Measurements from ENCODE around the gene PRKAR1B. TPM values are rescaled to one million over a fixed set of nuclear protein-coding genes. Genes with fewer than 3 reads are reported as not detected.

Gene PRKAR1B
- total and polyA plus RNA-seq, 4 donors = 53.1 to 238 (median 162) TPM

DNA sequence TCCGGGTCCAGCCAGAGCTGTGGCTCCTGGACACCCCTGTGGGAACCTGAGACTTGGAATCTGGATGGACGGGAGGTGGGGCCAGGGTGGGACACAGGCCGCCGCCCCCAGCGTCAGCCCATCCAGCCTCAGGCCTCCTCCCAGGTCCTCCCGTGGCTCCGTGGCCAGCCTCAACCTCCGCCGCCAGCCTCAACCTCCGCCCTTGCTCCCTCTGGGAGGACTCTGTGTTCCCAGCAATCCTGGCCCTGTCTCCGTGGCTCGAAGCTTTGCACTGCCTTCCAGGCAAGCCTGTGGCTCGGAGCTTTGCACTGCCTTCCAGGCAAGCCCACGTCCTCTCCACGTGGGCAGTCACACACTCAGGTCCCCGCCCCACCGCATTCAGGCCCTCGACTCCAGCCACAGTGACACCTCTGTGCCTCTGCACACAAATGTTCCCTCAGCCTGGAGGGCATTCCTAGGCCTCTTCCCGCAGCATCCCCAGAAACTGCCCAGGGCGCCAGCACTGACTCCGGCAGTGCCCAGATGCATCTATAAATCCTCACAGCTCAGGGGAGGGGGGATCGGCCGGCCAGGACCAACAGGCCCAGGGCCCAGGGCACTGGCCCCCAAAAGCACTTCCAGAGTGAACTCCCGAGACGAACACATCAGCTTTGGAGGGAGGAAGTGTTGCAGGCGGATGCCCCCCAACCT lies 162.8 kb downstream of the PRKAR1B start:
- no peaks in the 10 kb centered on the region for H3K27me3 ChIP-seq (ENCODE audit: control insufficient read depth, insufficient read depth, low read length)
- H3K4me1 ChIP-seq (ENCODE audit: control insufficient read depth, insufficient read depth, low read length) = peaks cover 28% of the 10 kb centered on the region
- peak in 2 of 6 donors; percentile 23 to 65 for DNase-seq (ENCODE audit: low read depth in 4 of 6, low spot score in 6 of 6)
- no peak overlapping the region for H3K4me3 ChIP-seq (ENCODE audit: low read depth, low read length)
- H3K27ac ChIP-seq (ENCODE audit: low read depth, low read length) = peak overlapping the region; percentile 25
- WGBS (ENCODE audit: insufficient coverage) = 67% methylated on average over 23 of the region's 26 CpGs
- peaks cover 51% of the 10 kb centered on the region for H3K36me3 ChIP-seq (ENCODE audit: control insufficient read depth, insufficient read depth, low read length)
- H3K9me3 ChIP-seq (ENCODE audit: control insufficient read depth, insufficient read depth, low read length) = no peaks in the 10 kb centered on the region

DNA sequence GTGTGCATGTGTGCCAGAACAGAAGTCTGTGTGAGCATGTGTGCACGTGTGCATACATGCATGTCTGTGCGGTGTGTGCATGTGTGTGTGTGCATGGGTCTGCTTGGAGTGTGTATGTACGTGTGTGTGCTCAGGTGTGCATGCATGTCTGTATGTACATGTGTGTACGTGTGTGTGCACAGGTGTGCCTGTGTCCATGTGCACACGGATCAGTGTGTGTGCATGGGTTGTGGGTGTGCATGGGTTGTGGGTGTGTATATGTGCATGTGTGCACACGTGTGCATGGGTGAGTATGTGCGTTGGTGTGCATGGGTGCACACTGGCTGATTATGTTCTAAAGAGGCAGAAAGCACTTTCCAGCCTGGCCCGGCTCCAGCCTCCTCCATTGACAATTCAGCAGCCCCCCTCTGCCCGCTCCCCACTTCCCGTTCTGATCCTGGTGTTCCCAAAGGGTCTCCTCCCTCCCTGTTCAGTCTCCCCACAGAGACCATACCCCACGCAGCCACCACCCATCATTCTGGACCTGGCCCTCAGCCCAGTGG lies 163.4 kb downstream of the PRKAR1B start:
- WGBS (ENCODE audit: insufficient coverage) = 82% methylated on average over 10 of the region's 11 CpGs
- Histone ChIP-seq H3K27me3 (ENCODE audit: control insufficient read depth, insufficient read depth, low read length) (no peaks in the 10 kb centered on the region), H3K4me3 (ENCODE audit: low read depth, low read length) (no peak overlapping the region), H3K4me1 (ENCODE audit: control insufficient read depth, insufficient read depth, low read length) (peaks cover 28% of the 10 kb centered on the region), H3K27ac (ENCODE audit: low read depth, low read length) (peak overlapping the region; percentile 25), H3K36me3 (ENCODE audit: control insufficient read depth, insufficient read depth, low read length) (peaks cover 51% of the 10 kb centered on the region), H3K9me3 (ENCODE audit: control insufficient read depth, insufficient read depth, low read length) (no peaks in the 10 kb centered on the region)
- DNase-seq (ENCODE audit: low read depth in 4 of 6, low spot score in 6 of 6) = no peak

DNA sequence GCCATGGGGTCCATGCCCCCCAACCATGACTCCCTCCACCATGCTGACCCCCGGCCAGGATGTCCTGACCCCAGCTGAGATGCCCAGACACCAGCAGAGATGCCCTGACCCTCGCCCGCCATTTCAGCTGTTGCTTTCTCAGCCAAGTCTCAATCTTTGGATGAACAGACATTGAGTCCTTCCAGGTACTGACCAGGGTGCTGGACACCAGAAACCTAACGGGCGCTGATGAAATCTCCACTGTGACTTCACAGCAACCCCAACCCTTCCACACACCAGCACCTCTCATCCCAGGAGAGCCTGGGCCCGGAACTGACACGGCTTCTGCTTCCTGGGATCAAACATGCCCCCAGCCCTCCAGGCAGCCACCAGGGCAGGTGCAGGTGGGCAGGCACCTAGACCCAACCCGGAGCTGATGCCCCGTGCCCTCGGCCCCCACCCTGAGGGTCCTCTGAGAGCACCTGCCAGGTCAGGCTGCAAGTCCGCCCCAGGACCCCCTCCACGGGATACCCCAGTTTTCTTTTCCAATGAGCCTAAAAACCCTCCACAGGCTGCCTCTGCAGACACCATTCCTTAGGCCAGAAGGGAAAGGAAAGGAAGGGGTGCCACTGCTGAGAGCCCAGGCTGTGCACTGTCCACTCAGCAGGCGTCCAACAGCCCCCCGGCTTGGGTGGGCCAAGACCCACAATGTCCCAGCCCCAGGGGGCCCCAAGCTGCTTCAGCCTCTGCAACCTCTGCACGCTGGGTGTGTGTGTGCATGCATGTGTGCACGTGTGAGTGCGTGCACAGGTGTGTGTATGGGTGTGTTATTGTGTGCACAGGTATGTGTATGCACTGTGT lies 164.1 kb downstream of the PRKAR1B start:
- 96% methylated on average over 15 of the region's 17 CpGs for WGBS (ENCODE audit: insufficient coverage)
- peaks cover 28% of the 10 kb centered on the region for H3K4me1 ChIP-seq (ENCODE audit: control insufficient read depth, insufficient read depth, low read length)
- H3K4me3 ChIP-seq (ENCODE audit: low read depth, low read length) = no peak overlapping the region
- H3K27ac ChIP-seq (ENCODE audit: low read depth, low read length) = no peak overlapping the region
- no peaks in the 10 kb centered on the region for H3K9me3 ChIP-seq (ENCODE audit: control insufficient read depth, insufficient read depth, low read length)
- H3K36me3 ChIP-seq (ENCODE audit: control insufficient read depth, insufficient read depth, low read length) = peaks cover 46% of the 10 kb centered on the region
- no peaks in the 10 kb centered on the region for H3K27me3 ChIP-seq (ENCODE audit: control insufficient read depth, insufficient read depth, low read length)
- DNase-seq (ENCODE audit: low read depth in 4 of 6, low spot score in 6 of 6) = no peak

DNA sequence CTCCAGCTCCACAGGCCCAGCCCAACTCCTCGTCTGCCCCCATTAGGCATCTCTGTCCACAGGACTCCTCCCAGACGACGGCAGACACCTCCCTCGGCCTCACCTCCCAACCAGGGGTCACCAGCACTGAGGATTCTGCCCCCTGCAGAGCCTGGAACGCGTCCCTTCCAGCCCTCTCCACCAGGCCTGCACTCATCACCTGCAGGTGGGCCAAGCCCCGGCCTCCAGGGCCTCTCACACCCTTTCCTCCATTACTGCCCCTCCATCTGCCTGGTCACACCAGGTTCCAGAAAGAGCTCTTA lies 164.8 kb downstream of the PRKAR1B start:
- no peak overlapping the region for H3K27ac ChIP-seq (ENCODE audit: low read depth, low read length)
- H3K27me3 ChIP-seq (ENCODE audit: control insufficient read depth, insufficient read depth, low read length) = no peaks in the 10 kb centered on the region
- no peaks in the 10 kb centered on the region for H3K9me3 ChIP-seq (ENCODE audit: control insufficient read depth, insufficient read depth, low read length)
- H3K36me3 ChIP-seq (ENCODE audit: control insufficient read depth, insufficient read depth, low read length) = peaks cover 51% of the 10 kb centered on the region
- H3K4me3 ChIP-seq (ENCODE audit: low read depth, low read length) = no peak overlapping the region
- 74% methylated on average over 7 of the region's 7 CpGs for WGBS (ENCODE audit: insufficient coverage)
- DNase-seq (ENCODE audit: low read depth in 4 of 6, low spot score in 6 of 6) = no peak
- H3K4me1 ChIP-seq (ENCODE audit: control insufficient read depth, insufficient read depth, low read length) = peaks cover 28% of the 10 kb centered on the region

DNA sequence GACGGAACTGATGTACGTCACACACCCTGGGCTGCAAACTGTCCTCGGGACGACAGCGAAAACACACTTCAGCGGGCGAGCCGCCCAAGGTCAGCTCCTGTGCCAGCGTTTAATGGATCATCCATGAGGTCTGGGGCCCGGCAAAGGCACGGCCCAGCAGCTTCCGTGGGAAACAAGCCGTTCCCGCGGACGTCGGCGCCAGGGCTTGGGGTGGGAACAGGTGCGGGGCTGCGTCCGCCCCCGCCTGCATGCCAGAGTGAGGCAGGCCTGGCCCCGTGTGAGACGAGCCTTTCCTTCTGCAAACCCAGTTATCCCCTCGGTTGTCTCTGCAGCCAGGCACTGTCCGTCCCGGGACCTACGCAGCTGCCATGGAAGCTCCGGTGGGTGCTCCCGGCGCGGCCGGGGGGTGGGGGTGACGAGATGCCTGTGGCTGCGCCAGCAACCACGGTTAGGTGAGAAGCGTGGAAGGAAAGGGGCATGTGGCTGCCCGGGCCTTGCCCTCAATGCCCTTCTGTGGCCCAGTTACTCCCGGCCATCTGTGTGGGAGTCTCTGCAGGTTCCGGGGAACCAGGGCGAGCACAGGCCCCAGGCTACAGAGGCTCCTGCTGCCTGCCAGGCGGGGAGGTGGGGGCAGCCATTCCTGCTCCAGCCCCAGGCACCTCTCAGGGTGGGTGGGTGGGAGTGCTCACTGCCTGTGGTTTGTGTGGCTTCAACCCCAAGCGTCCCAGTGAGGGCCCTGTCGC lies 165.3 kb downstream of the PRKAR1B start:
- Histone ChIP-seq H3K4me3 (ENCODE audit: low read depth, low read length) (no peak overlapping the region), H3K36me3 (ENCODE audit: control insufficient read depth, insufficient read depth, low read length) (peaks cover 56% of the 10 kb centered on the region), H3K9me3 (ENCODE audit: control insufficient read depth, insufficient read depth, low read length) (no peaks in the 10 kb centered on the region), H3K4me1 (ENCODE audit: control insufficient read depth, insufficient read depth, low read length) (peaks cover 28% of the 10 kb centered on the region), H3K27ac (ENCODE audit: low read depth, low read length) (no peak overlapping the region), H3K27me3 (ENCODE audit: control insufficient read depth, insufficient read depth, low read length) (no peaks in the 10 kb centered on the region)
- 76% methylated on average over 43 of the region's 44 CpGs for WGBS (ENCODE audit: insufficient coverage)
- DNase-seq (ENCODE audit: low read depth in 4 of 6, low spot score in 6 of 6) = peak in 1 of 6 donors; percentile 30

DNA sequence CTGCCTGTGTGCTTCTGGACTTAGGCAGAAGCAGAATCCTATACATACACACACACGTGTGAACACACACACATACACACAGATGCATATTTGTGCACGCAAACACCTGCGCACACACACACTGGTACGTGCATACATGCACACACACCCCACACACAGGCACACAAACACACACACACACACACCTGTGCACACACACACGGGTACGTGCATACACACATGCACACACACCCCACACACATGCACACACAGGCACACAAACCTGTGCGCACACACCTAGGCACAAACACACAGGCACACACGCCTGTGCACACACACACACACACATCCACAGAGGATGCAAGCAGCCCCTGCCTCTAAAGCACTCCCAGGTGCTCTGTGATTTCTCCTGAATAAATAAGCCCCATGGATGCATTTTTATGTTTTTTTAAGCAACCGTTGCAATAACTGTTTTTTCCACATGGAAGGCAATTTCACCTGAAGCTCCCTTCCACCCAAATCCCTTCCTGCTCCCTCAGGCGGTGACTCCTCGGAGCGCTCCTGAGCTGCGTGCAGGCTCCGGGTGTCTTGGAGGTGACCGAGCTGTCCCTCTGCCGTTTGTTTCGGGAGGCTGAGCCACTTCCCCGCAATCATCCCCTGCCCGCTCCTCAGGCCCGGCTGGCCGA lies 166.0 kb downstream of the PRKAR1B start:
- H3K27ac ChIP-seq (ENCODE audit: low read depth, low read length) = no peak overlapping the region
- peaks cover 62% of the 10 kb centered on the region for H3K36me3 ChIP-seq (ENCODE audit: control insufficient read depth, insufficient read depth, low read length)
- 78% methylated on average over 21 of the region's 21 CpGs for WGBS (ENCODE audit: insufficient coverage)
- no peak overlapping the region for H3K4me3 ChIP-seq (ENCODE audit: low read depth, low read length)
- peak in 1 of 6 donors; percentile 17 for DNase-seq (ENCODE audit: low read depth in 4 of 6, low spot score in 6 of 6)
- H3K9me3 ChIP-seq (ENCODE audit: control insufficient read depth, insufficient read depth, low read length) = no peaks in the 10 kb centered on the region
- H3K27me3 ChIP-seq (ENCODE audit: control insufficient read depth, insufficient read depth, low read length) = no peaks in the 10 kb centered on the region
- H3K4me1 ChIP-seq (ENCODE audit: control insufficient read depth, insufficient read depth, low read length) = peaks cover 32% of the 10 kb centered on the region

DNA sequence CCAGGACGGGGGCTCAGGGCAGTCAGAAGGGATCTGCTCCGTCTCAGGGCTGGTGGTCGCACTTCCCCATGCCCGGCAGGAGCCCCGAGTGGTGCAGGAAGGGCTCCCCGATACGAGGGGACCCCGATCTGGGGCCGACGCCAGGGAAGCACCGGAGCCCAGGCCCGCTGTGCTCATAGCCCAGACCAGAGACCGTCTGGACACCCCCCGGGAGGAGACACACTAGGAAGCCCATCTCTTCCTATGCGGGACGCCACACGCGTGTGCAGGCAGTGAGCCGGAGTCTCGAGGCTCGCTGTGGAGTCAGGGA lies 167.7 kb downstream of the PRKAR1B start:
- Histone ChIP-seq H3K9me3 (ENCODE audit: control insufficient read depth, insufficient read depth, low read length) (no peaks in the 10 kb centered on the region), H3K4me1 (ENCODE audit: control insufficient read depth, insufficient read depth, low read length) (peaks cover 22% of the 10 kb centered on the region), H3K36me3 (ENCODE audit: control insufficient read depth, insufficient read depth, low read length) (peaks cover 71% of the 10 kb centered on the region), H3K27ac (ENCODE audit: low read depth, low read length) (no peak overlapping the region), H3K4me3 (ENCODE audit: low read depth, low read length) (no peak overlapping the region), H3K27me3 (ENCODE audit: control insufficient read depth, insufficient read depth, low read length) (no peaks in the 10 kb centered on the region)
- DNase-seq (ENCODE audit: low read depth in 4 of 6, low spot score in 6 of 6) = no peak
- 94% methylated on average over 14 of the region's 21 CpGs for whole genome bisulfite sequencing (ENCODE audit: insufficient coverage)

DNA sequence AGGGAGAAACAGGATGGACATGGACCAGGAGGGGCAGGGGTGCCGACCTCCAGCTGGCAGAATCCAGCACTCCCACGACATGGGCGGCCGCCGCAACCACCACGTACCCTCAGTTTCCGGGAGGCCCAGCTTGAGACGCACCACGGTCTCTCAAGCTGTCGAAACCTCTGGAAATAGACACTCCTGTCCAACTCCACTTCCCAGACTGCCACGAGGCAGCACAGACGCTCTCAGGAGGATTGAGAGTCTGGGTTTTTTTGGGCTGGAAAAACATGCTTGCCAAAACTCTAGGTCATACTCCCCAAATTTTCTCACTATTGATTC lies 169.6 kb downstream of the PRKAR1B start:
- no peak overlapping the region for H3K27ac ChIP-seq (ENCODE audit: low read depth, low read length)
- peaks cover 12% of the 10 kb centered on the region for H3K4me1 ChIP-seq (ENCODE audit: control insufficient read depth, insufficient read depth, low read length)
- DNase-seq (ENCODE audit: low read depth in 4 of 6, low spot score in 6 of 6) = no peak
- H3K9me3 ChIP-seq (ENCODE audit: control insufficient read depth, insufficient read depth, low read length) = no peaks in the 10 kb centered on the region
- H3K27me3 ChIP-seq (ENCODE audit: control insufficient read depth, insufficient read depth, low read length) = no peaks in the 10 kb centered on the region
- peaks cover 73% of the 10 kb centered on the region for H3K36me3 ChIP-seq (ENCODE audit: control insufficient read depth, insufficient read depth, low read length)
- H3K4me3 ChIP-seq (ENCODE audit: low read depth, low read length) = no peak overlapping the region
- 95% methylated on average over 10 of the region's 12 CpGs for WGBS (ENCODE audit: insufficient coverage)

DNA sequence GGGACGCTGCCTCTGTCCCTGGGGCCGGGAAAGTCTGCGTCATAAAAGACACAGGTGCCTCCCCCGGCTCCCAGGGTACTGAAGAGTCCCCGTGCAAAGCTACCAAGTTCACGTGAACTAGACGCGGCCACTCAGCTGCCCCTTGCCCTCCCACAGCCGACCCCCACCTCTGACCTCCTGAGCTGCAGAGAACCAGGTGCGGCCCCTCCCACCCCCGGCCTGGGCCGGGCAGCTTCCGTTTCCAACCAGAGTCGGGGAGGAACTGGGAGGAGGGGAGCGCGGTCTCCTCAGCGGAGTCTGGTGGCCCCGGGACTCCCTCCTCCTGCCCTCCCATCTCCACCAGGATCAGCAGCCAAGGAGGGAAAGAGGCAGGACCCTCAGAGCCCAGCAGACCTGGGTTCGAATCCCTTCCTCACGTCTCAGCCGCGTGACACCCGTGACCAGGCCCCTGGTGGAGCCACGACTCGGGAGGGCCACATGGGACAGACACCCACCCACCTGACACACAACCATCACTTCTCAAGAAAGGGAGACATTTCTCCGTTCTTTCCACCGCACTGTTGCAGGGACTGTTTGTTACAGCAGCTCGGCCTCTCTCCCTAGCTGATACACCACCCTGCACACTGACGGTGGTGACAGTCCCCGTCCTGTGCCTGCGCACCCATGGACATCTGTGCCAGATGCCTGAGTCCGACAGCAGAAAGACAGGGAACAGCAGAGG lies 170.1 kb downstream of the PRKAR1B start:
- WGBS (ENCODE audit: insufficient coverage) = 90% methylated on average over 24 of the region's 32 CpGs
- peaks cover 12% of the 10 kb centered on the region for H3K4me1 ChIP-seq (ENCODE audit: control insufficient read depth, insufficient read depth, low read length)
- peaks cover 76% of the 10 kb centered on the region for H3K36me3 ChIP-seq (ENCODE audit: control insufficient read depth, insufficient read depth, low read length)
- H3K4me3 ChIP-seq (ENCODE audit: low read depth, low read length) = no peak overlapping the region
- DNase-seq (ENCODE audit: low read depth in 4 of 6, low spot score in 6 of 6) = no peak
- H3K27ac ChIP-seq (ENCODE audit: low read depth, low read length) = no peak overlapping the region
- no peaks in the 10 kb centered on the region for H3K27me3 ChIP-seq (ENCODE audit: control insufficient read depth, insufficient read depth, low read length)
- no peaks in the 10 kb centered on the region for H3K9me3 ChIP-seq (ENCODE audit: control insufficient read depth, insufficient read depth, low read length)

Data from spinal cord (tissue), 10 donors.